NCI-H1436 (cell line): Measurements from ENCODE around the gene CXADR.
"Not testable (repeated sequence)": the region's sequence is repeated elsewhere in the genome, so short reads cannot be mapped to it uniquely, and the experiment has no call there.

Experiments
- DNase-seq: peaks from one replicate; lab custom pipeline; 2025; lab: John Stamatoyannopoulos, UW

CXADR gene

GRCh38 chr21:17502985-17503384 is 9.9 kb upstream of the CXADR start:
- DNase-seq = not testable (repeated sequence)

GRCh38 chr21:17506951-17507350 is 5.9 kb upstream of the CXADR start:
- DNase-seq = no peak

GRCh38 chr21:17507591-17507990 is 5.3 kb upstream of the CXADR start:
- DNase-seq = no peak

- no peak for DNase-seq
These were observed 626 bp downstream of the CXADR start for GRCh38 chr21:17513214-17514123.

GRCh38 chr21:17514124-17514845 is 1.4 kb downstream of the CXADR start:
- no peak for DNase-seq

- DNase-seq = not testable (repeated sequence)
These were observed 4.2 kb downstream of the CXADR start for GRCh38 chr21:17517008-17517407.

- no peak for DNase-seq
These were observed 6.4 kb downstream of the CXADR start for GRCh38 chr21:17519208-17519738.

GRCh38 chr21:17519965-17520609 is 7.2 kb downstream of the CXADR start:
- no peak for DNase-seq

- no peak for DNase-seq
These were observed 10.2 kb downstream of the CXADR start for GRCh38 chr21:17523007-17523451.

- not testable (repeated sequence) for DNase-seq
These were observed 11.2 kb downstream of the CXADR start for GRCh38 chr21:17523979-17524494.

- no peak for DNase-seq
These were observed 11.8 kb downstream of the CXADR start for GRCh38 chr21:17524635-17525034.

GRCh38 chr21:17526776-17527175 is 13.9 kb downstream of the CXADR start:
- DNase-seq = no peak

GRCh38 chr21:17527240-17527639 is 14.4 kb downstream of the CXADR start:
- DNase-seq = no peak

GRCh38 chr21:17527711-17528110 is 14.9 kb downstream of the CXADR start:
- no peak for DNase-seq

- no peak for DNase-seq
These were observed 16.8 kb downstream of the CXADR start for GRCh38 chr21:17529648-17530047.

- no peak for DNase-seq
These were observed 19.4 kb downstream of the CXADR start for GRCh38 chr21:17532292-17532691.

GRCh38 chr21:17536381-17536780 is 23.5 kb downstream of the CXADR start:
- DNase-seq = no peak

- no peak for DNase-seq
These were observed 24.5 kb downstream of the CXADR start for GRCh38 chr21:17537299-17537698.

GRCh38 chr21:17538576-17538975 is 25.7 kb downstream of the CXADR start:
- DNase-seq = no peak

GRCh38 chr21:17539323-17539722 is 26.5 kb downstream of the CXADR start:
- DNase-seq = no peak

GRCh38 chr21:17539743-17540341 is 27.0 kb downstream of the CXADR start:
- no peak for DNase-seq

- no peak for DNase-seq
These were observed 27.7 kb downstream of the CXADR start for GRCh38 chr21:17540530-17540929.
